B cell (primary cell): Measurements from ENCODE around the gene DCPS. TPM values are rescaled to one million over a fixed set of nuclear protein-coding genes. Genes with fewer than 3 reads are reported as not detected.

Experiments used
- ATAC-seq: fragments of 200-7000 bp; cut with Tn5 transposase; one replicate; pipeline ENCODE4 v1.10.0; 2021; ENCODE audit warnings: low read depth, mild to moderate bottlenecking, moderate number of reproducible peaks, moderate library complexity
- CTCF ChIA-PET: fragments of 350-600 bp; sonication (Branson Sonifier 250); formaldehyde crosslinking; loops from one replicate; lab custom pipeline; 2021; ENCODE audit warnings: antibody characterized with exemption, inconsistent platforms; lab: Charles Lee
- POLR2A ChIA-PET: fragments of 350-600 bp; sonication (Branson Sonifier 250); formaldehyde crosslinking; loops from one replicate; lab custom pipeline; 2021; ENCODE audit warnings: antibody characterized with exemption; lab: Charles Lee
- DNase-seq: peaks from one replicate; pipeline ENCODE4 v3.0.0; 2013
- H2AFZ ChIP-seq: 2 replicates; pipeline ENCODE4 v1.6.1; 2012; ENCODE audit warnings: mild to moderate bottlenecking, low read depth, low read length; ENCODE audit not compliant: insufficient read depth, poor library complexity, severe bottlenecking
- H3K27ac ChIP-seq, 2 donors: 1 replicate in 1 of 2; 2 replicates in 1 of 2; pipeline ENCODE4 v1.5.1; 2012 to 2013; ENCODE audit warnings: low read length in 2 of 2, mild to moderate bottlenecking in 2 of 2, moderate library complexity in 1 of 2
- H3K27me3 ChIP-seq, 4 experiments: fragments of 200-600 bp in 1 of 4; sonication (generic) in 1 of 4; replicated peaks in 1 of 4; 1 replicate in 2 of 4; 2 replicates in 2 of 4; pipeline versions ENCODE4 v1.6.1 to v1.7.0; 2013 to 2016; ENCODE audit warnings: low read length in 3 of 4, mild to moderate bottlenecking in 2 of 4, mixed read lengths in 1 of 4, moderate library complexity in 1 of 4; ENCODE audit not compliant: insufficient read depth in 4 of 4, control insufficient read depth in 3 of 4; ENCODE audit errors: control extremely low read depth in 1 of 4
- H3K36me3 ChIP-seq, 2 experiments: replicated peaks in 1 of 2; 1 replicate in 1 of 2; 2 replicates in 1 of 2; pipeline versions ENCODE4 v1.6.1 to v1.7.1; 2013; ENCODE audit warnings: low read length in 1 of 2; ENCODE audit not compliant: insufficient read depth in 2 of 2, control insufficient read depth in 1 of 2; ENCODE audit errors: control extremely low read depth in 1 of 2, extremely low read depth in 1 of 2
- H3K4me1 ChIP-seq, 2 donors: fragments of 200-600 bp in 1 of 2; sonication (generic) in 1 of 2; 1 replicate in 1 of 2; 2 replicates in 1 of 2; pipeline versions ENCODE4 v1.5.1 to v1.6.1; 2013 to 2017; ENCODE audit warnings: low read length in 2 of 2; ENCODE audit not compliant: control insufficient read depth in 2 of 2, insufficient read depth in 2 of 2
- H3K4me2 ChIP-seq: replicated peaks from 2 replicates; pipeline ENCODE3; 2012; ENCODE audit warnings: mild to moderate bottlenecking, low read depth, low read length; ENCODE audit not compliant: poor library complexity, severe bottlenecking
- H3K4me3 ChIP-seq, 5 experiments: fragments of 200-600 bp in 1 of 5; sonication (generic) in 1 of 5; 1 replicate in 3 of 5; 2 replicates in 2 of 5; pipeline versions ENCODE4 v1.5.1 to v1.7.0; 2011 to 2016; ENCODE audit warnings: low read length in 4 of 5, mild to moderate bottlenecking in 4 of 5, low read depth in 2 of 5, control low read depth in 1 of 5, moderate library complexity in 1 of 5; ENCODE audit not compliant: insufficient read depth in 1 of 5; ENCODE audit errors: control extremely low read depth in 1 of 5, extremely low read depth in 1 of 5
- H3K79me2 ChIP-seq: fragments of 200-600 bp; sonication (generic); one replicate; pipeline ENCODE4 v1.6.0; 2016; ENCODE audit warnings: low read length; ENCODE audit not compliant: control insufficient read depth, insufficient read depth
- H3K9ac ChIP-seq: fragments of 200-600 bp; sonication (generic); 2 replicates; pipeline ENCODE4 v1.6.1; 2017; ENCODE audit warnings: mild to moderate bottlenecking, low read length, moderate library complexity
- H3K9me3 ChIP-seq, 3 donors: one replicate each; pipeline versions ENCODE4 v1.6.1 to v1.7.1; 2013; ENCODE audit warnings: low read length in 2 of 3; ENCODE audit not compliant: control insufficient read depth in 2 of 3, insufficient read depth in 1 of 3; ENCODE audit errors: control extremely low read depth in 1 of 3
- H4K20me1 ChIP-seq: 2 replicates; pipeline ENCODE4 v1.6.0; 2012; ENCODE audit warnings: mild to moderate bottlenecking, low read length; ENCODE audit not compliant: insufficient read depth, control insufficient read depth, poor library complexity, severe bottlenecking
- H3K27ac Mint-ChIP-seq: one replicate; pipeline ENCODE4 v1.8.0; 2021; ENCODE audit warnings: mixed read lengths
- H3K27me3 Mint-ChIP-seq: one replicate; pipeline ENCODE4 v1.8.0; 2021; ENCODE audit warnings: mixed read lengths
- H3K4me1 Mint-ChIP-seq: one replicate; pipeline ENCODE4 v1.8.0; 2021; ENCODE audit warnings: mixed read lengths
- H3K4me3 Mint-ChIP-seq: one replicate; pipeline ENCODE4 v1.8.0; 2021; ENCODE audit warnings: mixed read lengths
- H3K9me3 Mint-ChIP-seq: one replicate; pipeline ENCODE4 v1.8.0; 2022; ENCODE audit warnings: mixed read lengths; ENCODE audit not compliant: insufficient read depth
- CTCF ChIP-seq: fragments of 200-600 bp; IDR thresholded peaks from one replicate; pipeline ENCODE4 v1.8.0; 2022; ENCODE audit warnings: antibody characterized with exemption, mild to moderate bottlenecking
- EZH2 ChIP-seq: IDR thresholded peaks from 2 replicates; pipeline ENCODE4 v1.6.1; 2012; ENCODE audit warnings: borderline replicate concordance, low read depth, mild to moderate bottlenecking, moderate library complexity, low read length; ENCODE audit not compliant: insufficient read depth, poor library complexity, severe bottlenecking
- WGBS: methylation state at CpG from one replicate; pipeline ENCODE4 v1.1.5; 2013; ENCODE audit warnings: missing lambda C conversion rate; ENCODE audit not compliant: insufficient coverage; 5-methylcytosine and 5-hydroxymethylcytosine counted together
- intact Hi-C: fragments of 100-400 bp; cut with micrococcal nuclease; formaldehyde crosslinking; loops from one replicate; pipeline ENCODE4 v1.10.0; 2022
- polyA plus RNA-seq: library from polyadenylated mRNA; depleted of rRNA; stranded (reverse); fragments of >200 nt; gene quantifications from 2 replicates; pipeline ENCODE4 v1.2.3, GENCODE V29; 2012
- total RNA-seq, 2 donors: library from RNA; stranded (reverse); fragments of 120-200 nt in 1 of 2; gene quantifications; 1 replicate in 1 of 2; 2 replicates in 1 of 2; pipeline versions ENCODE4 v1.2.3 to v1.2.4, GENCODE V29; 2013 to 2022

Gene DCPS
- total and polyA plus RNA-seq, 2 donors (not counting 1 experiment from before 2014, with no cell fraction given), result 21.7 to 37.1 TPM

DNA sequence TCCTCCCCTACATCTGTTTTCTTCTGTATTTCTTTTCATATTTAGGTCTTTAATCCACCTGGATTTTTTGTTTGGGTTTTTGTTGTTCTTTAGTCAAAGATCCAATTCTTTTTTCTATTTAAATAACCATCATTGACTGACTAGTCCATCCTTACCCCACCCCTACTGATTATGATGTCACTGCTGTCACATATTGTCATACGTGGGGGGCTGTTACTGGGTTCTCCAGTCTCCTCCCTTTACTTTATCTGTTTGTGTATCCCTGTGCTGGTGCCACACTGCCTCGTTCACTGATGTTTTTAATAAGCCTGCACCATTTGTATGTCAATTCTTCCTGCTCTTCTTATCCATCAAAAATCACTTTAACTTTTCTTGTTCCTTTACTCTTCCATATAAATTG is 6.9 kb upstream of the DCPS start:
- Histone ChIP-seq H3K9me3 (no peaks in the 10 kb centered on the region), H4K20me1 (no peaks in the 10 kb centered on the region), H3K4me2 (no peak overlapping the region), H3K27me3 (no peaks in the 10 kb centered on the region), H3K36me3 (peaks cover 0 to 25% of the 10 kb centered on the region in 2 experiments), H3K27ac (no peak overlapping the region), H3K4me1 (peaks cover 4 to 5% of the 10 kb centered on the region in 2 donors), H3K4me3 (no peak overlapping the region), H3K79me2 (no peaks in the 10 kb centered on the region), H2AFZ (no peak overlapping the region), H3K9ac (no peak overlapping the region)
- CTCF ChIA-PET, result no interaction called here
- intact Hi-C loops, result no loop called here
- Mint-ChIP-seq H3K4me1 (peaks cover 11% of the 10 kb centered on the region), H3K27me3 (no peaks in the 10 kb centered on the region), H3K27ac (no peak overlapping the region), H3K9me3 (no peaks in the 10 kb centered on the region), H3K4me3 (no peak overlapping the region)
- WGBS, result 60% methylated on average over 2 of the region's 2 CpGs
- TF ChIP-seq CTCF (no peak), EZH2 (no peak)
- DNase-seq (no peak), ATAC-seq (no peak)
- POLR2A ChIA-PET, result no interaction called here

DNA sequence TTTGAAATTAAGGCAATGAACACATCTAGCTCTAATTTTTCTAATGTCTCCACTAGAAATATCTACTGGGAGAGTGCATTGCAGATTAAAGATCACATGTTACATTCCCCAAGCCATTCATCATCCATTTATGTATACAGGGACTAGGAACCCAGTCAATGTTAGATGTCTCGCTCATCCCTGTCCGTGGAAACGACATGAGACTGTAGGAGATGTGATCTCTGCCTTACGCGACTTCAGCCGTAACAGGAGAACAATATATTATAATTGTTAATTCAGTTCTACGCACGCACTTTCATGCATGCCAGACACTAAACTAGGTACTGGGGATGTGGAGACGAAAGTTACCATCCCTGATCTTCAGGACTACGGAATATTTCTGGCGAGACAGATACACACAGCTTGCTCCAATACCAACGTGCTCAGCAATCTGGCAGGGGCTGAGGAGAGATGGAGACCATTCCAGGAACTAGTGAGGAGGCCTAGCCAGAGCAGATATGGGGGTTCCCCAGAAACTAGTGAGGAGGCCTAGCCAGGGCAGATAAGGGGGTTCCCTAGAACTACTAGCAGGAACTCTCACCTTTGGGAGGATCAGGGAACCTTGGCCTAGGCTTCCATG is 706 bp downstream of the DCPS start:
- H3K27me3 ChIP-seq, result no peaks in the 10 kb centered on the region
- DNase-seq, result peak; percentile 40
- H3K79me2 ChIP-seq, result peaks cover 36% of the 10 kb centered on the region
- no peaks in the 10 kb centered on the region for H4K20me1 ChIP-seq
- Mint-ChIP-seq H3K27me3 (no peaks in the 10 kb centered on the region), H3K9me3 (no peaks in the 10 kb centered on the region), H3K27ac (peak overlapping the region; percentile 94), H3K4me3 (peak overlapping the region; percentile 88), H3K4me1 (peaks cover 35% of the 10 kb centered on the region)
- H2AFZ ChIP-seq, result peak overlapping the region; percentile 99
- peak overlapping the region; percentile 96 for H3K4me2 ChIP-seq
- ChIA-PET CTCF (interaction anchor here (0.6 to 1.2 kb wide), 3 partner anchors 9 to 21 kb away, joined by 3 read pairs; no protein-coding TSS in a partner anchor), POLR2A (interaction anchor here (0.6 to 1.1 kb wide), 4 partner anchors 19 to 36 kb away, joined by 3 to 12 read pairs (median 6); partner anchors contain the start of genes FOXRED1, SRPRA and TIRAP)
- peak overlapping the region; percentile 60 to 99 (median 97) for H3K4me3 ChIP-seq
- H3K4me1 ChIP-seq, result peaks cover 11 to 33% of the 10 kb centered on the region in 2 donors
- peak overlapping the region; percentile 97 for H3K9ac ChIP-seq
- intact Hi-C loops, result loop anchor here (1.0 to 10.0 kb wide), 3 partner anchors 35 to 93 kb away; partner anchors contain the start of genes FAM118B, FOXRED1, RPUSD4 and ST3GAL4
- ATAC-seq, result no peak
- TF ChIP-seq CTCF, result no peak
- no peak for TF ChIP-seq EZH2
- peak overlapping the region; percentile 82 to 90 for H3K27ac ChIP-seq
- no peaks in the 10 kb centered on the region for H3K9me3 ChIP-seq
- H3K36me3 ChIP-seq, result peaks cover 2 to 12% of the 10 kb centered on the region in 2 experiments
- WGBS, result 84% methylated on average over 6 of the region's 12 CpGs
